HG02571 (cell line): ENCODE measurements around the gene BTD.
A peak's percentile ranks its signal among the peaks of the same experiment; 100 is the strongest.

Experiments used
- ATAC-seq: cut with Tn5 transposase; IDR thresholded peaks from one replicate; pipeline ENCODE4 v1.9.1; 2021; ENCODE audit warnings: mild to moderate bottlenecking, moderate library complexity; ENCODE audit not compliant: unreplicated experiment

BTD gene

GRCh38 chr3:15601399-15602145 is at the start of gene BTD, which contains the start of gene HACL1:
Gene BTD (plus strand): TSS chr3:15601745. CDS start chr3:15635440, 33,695 bp downstream.
Gene HACL1 (minus strand): TSS chr3:15601569. CDS start chr3:15601463, 106 bp downstream.
- peak; percentile 95 for ATAC-seq

- no peak for ATAC-seq
Observed at GRCh38 chr3:15551902-15552301, 49.6 kb upstream of the BTD start.

- ATAC-seq, result no peak
Observed at GRCh38 chr3:15553749-15554148, 47.8 kb upstream of the BTD start.

- ATAC-seq, result peak; percentile 69
Observed at GRCh38 chr3:15556512-15556911, 45.0 kb upstream of the BTD start.

GRCh38 chr3:15557511-15557946 is 44.0 kb upstream of the BTD start:
- ATAC-seq, result no peak

- ATAC-seq, result no peak
Observed at GRCh38 chr3:15558581-15558980, 43.0 kb upstream of the BTD start.

- no peak for ATAC-seq
Observed at GRCh38 chr3:15562560-15562959, 39.0 kb upstream of the BTD start.

GRCh38 chr3:15563190-15563589 is 38.4 kb upstream of the BTD start:
- ATAC-seq, result no peak

- ATAC-seq, result no peak
Observed at GRCh38 chr3:15572138-15572537, 29.4 kb upstream of the BTD start.

- no peak for ATAC-seq
Observed at GRCh38 chr3:15575446-15575845, 26.1 kb upstream of the BTD start.

- ATAC-seq, result no peak
Observed at GRCh38 chr3:15576475-15576874, 25.1 kb upstream of the BTD start.

GRCh38 chr3:15578289-15578867 is 23.2 kb upstream of the BTD start:
- no peak for ATAC-seq

- ATAC-seq, result no peak
Observed at GRCh38 chr3:15579051-15579450, 22.5 kb upstream of the BTD start.

- ATAC-seq, result no peak
Observed at GRCh38 chr3:15581471-15582394, 19.8 kb upstream of the BTD start.

- ATAC-seq, result no peak
Observed at GRCh38 chr3:15585111-15585845, 16.3 kb upstream of the BTD start.

GRCh38 chr3:15591242-15591641 is 10.3 kb upstream of the BTD start:
- no peak for ATAC-seq

GRCh38 chr3:15591928-15592327 is 9.6 kb upstream of the BTD start:
- no peak for ATAC-seq

- ATAC-seq, result no peak
Observed at GRCh38 chr3:15592968-15593367, 8.6 kb upstream of the BTD start.

GRCh38 chr3:15595955-15596354 is 5.6 kb upstream of the BTD start:
- no peak for ATAC-seq

GRCh38 chr3:15601046-15601398 is 523 bp upstream of the BTD start:
- peak; percentile 5 for ATAC-seq

- peak; percentile 6 for ATAC-seq
Observed at GRCh38 chr3:15602146-15602536, 596 bp downstream of the BTD start.
